Fibroblast of pulmonary artery (primary cell): Measurements from ENCODE around the gene CACNB4.
"Not testable (repeated sequence)": the region's sequence is repeated elsewhere in the genome, so short reads cannot be mapped to it uniquely, and the experiment has no call there.

Source experiments
- DNase-seq: peaks from one replicate; pipeline ENCODE4 v3.0.0-alpha.2; 2010; ENCODE audit warnings: low read depth
- H3K4me3 ChIP-seq: replicated peaks from 2 replicates; pipeline ENCODE4 v1.5.1; 2011; ENCODE audit warnings: low read depth, mild to moderate bottlenecking, control low read depth, low read length, moderate library complexity
- TF ChIP-seq, protein P1 (sequence below): IDR thresholded peaks from 2 replicates; pipeline ENCODE4 v1.5.1; 2011; ENCODE audit warnings: mild to moderate bottlenecking, control low read depth, low read length, inconsistent platforms; ENCODE audit errors: missing control alignments

The CACNB4 gene

GRCh38 chr2:151799886-151800292, 299.0 kb downstream of the CACNB4 start:
- H3K4me3 ChIP-seq, result no peak overlapping the region
- no peak for DNase-seq
- TF ChIP-seq, protein P1, sequence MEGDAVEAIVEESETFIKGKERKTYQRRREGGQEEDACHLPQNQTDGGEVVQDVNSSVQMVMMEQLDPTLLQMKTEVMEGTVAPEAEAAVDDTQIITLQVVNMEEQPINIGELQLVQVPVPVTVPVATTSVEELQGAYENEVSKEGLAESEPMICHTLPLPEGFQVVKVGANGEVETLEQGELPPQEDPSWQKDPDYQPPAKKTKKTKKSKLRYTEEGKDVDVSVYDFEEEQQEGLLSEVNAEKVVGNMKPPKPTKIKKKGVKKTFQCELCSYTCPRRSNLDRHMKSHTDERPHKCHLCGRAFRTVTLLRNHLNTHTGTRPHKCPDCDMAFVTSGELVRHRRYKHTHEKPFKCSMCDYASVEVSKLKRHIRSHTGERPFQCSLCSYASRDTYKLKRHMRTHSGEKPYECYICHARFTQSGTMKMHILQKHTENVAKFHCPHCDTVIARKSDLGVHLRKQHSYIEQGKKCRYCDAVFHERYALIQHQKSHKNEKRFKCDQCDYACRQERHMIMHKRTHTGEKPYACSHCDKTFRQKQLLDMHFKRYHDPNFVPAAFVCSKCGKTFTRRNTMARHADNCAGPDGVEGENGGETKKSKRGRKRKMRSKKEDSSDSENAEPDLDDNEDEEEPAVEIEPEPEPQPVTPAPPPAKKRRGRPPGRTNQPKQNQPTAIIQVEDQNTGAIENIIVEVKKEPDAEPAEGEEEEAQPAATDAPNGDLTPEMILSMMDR, result no peak

DNA sequence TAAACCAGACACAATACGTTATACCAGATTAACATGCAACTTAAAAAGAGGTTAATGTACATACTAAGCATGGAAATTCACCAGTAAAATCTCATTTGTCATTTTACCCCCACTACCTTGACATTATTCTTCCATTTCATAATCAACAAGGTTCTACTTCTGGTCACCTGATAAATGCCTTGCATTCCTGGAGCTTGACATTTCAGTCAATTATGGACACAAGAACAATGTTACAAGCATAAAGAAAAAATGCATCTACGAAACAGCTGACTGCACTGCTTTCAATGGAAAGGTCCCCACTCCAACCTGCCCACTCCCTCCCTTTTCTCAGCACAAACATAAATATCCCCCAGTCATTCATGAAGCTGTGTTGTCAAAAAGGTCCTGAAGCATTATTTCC, 302.1 kb downstream of the CACNB4 start:
- TF ChIP-seq, protein P1, result no peak
- H3K4me3 ChIP-seq, result no peak overlapping the region
- no peak for DNase-seq

DNA sequence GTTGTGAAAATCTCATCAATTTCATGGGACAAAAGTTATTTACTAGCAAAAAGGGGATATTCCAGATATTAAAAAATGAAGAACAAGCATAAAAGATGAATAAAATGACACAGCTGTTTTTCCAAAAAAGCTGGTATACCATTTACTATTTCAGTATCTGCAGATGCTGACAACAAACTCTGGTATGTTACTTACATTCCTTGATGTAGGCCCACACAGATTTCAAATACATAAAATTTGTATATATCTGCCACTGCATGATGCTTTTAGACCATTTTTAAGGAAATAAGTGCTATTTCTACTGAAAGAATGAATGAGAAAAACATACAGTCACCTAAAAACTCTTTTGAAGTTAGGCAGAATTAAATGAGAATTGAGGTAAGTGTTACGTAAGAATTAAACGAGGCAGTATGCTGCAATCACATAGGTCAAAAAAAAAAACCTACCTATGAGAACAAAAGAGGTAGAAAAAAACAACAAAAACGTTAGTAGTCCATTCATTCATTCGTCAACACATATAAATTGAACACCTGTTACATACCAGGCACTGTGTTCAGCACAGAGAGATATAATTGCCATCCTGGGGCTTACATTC, 303.1 kb downstream of the CACNB4 start:
- TF ChIP-seq, protein P1, result no peak
- no peak for DNase-seq
- no peak overlapping the region for H3K4me3 ChIP-seq

- DNase-seq, H3K4me3 ChIP-seq: not testable (repeated sequence)
Observed at GRCh38 chr2:151794422-151794821, 304.4 kb downstream of the CACNB4 start.

DNA sequence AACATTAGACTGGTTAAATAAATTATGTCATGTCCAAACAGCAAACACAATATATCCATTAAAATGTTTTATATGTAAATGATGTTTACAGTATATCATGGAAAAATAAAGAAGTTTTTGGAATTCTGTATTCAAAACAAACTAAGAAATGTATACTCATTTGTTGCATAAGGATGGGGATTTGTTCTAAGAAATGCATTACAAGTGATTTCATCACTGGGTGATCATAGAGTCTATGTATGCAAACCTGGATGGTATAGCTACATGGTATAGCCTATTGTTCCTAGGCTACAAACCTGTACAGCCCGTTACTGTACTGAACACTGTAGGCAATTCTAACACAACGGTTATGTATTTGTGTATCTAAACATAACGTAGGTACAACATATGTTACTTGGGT, 305.7 kb downstream of the CACNB4 start:
- no peak overlapping the region for H3K4me3 ChIP-seq
- no peak for DNase-seq
- TF ChIP-seq, protein P1, result no peak

DNA sequence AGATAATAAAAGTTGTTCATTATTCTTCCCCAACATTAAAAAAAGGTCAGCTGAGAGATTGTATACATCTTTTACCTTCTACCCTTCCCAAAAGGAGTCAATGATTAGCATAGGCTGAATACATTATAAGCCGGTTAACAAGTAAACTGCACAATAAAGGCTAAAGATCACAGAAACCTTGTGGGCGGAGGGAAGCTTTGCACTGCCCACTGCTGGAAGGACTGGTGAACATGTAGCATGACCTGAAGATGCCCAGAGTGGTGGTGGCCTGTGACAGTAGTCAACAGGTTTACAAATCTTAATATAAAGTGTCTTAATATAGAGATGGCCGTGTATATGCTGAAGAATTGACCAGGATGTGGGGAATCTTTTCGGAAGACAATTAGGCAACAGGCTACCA, 306.3 kb downstream of the CACNB4 start:
- no peak for DNase-seq
- H3K4me3 ChIP-seq, result no peak overlapping the region
- TF ChIP-seq, protein P1, result no peak

- H3K4me3 ChIP-seq, result no peak overlapping the region
- no peak for DNase-seq
- TF ChIP-seq, protein P1, result no peak
Observed at GRCh38 chr2:151791545-151791944, 307.3 kb downstream of the CACNB4 start.
